K562 (cell line): ENCODE results near the gene CASP2. TPM values are rescaled to one million over a fixed set of nuclear protein-coding genes. Genes with fewer than 3 reads are reported as not detected.

Experiments
- BDP1 ChIP-seq: IDR thresholded peaks from 3 replicates; pipeline ENCODE4 v1.6.1; 2011; ENCODE audit not compliant: insufficient read length, insufficient read depth
- EWSR1 ChIP-seq: fragments of 450-650 bp; IDR thresholded peaks from 2 replicates; pipeline ENCODE4 v1.6.1; 2018; ENCODE audit warnings: borderline replicate concordance, mild to moderate bottlenecking, low read depth, moderate library complexity; ENCODE audit not compliant: partially characterized antibody
- GATAD2B ChIP-seq: fragments of 450-650 bp; IDR thresholded peaks from 2 replicates; pipeline ENCODE4 v1.6.1; 2017; ENCODE audit warnings: mild to moderate bottlenecking, borderline replicate concordance
- HDAC2 ChIP-seq: fragments of 450-650 bp; IDR thresholded peaks from 2 replicates; pipeline ENCODE4 v1.6.1; 2016; ENCODE audit warnings: mild to moderate bottlenecking
- HIVEP1 ChIP-seq: fragments of 250-450 bp; sonication (Bioruptor Pico); IDR thresholded peaks from 2 replicates; pipeline ENCODE4 v1.4.0; 2020; ENCODE audit warnings: mild to moderate bottlenecking
- KDM2B ChIP-seq: fragments of 250-450 bp; sonication (Bioruptor Pico); IDR thresholded peaks from 2 replicates; pipeline ENCODE4 v1.8.0; 2021; ENCODE audit warnings: mild to moderate bottlenecking, moderate library complexity
- MBD2 ChIP-seq: sonication (generic); IDR thresholded peaks from 2 replicates; pipeline ENCODE4 v1.6.1; 2016; ENCODE audit warnings: low read depth, borderline replicate concordance
- MTF1 ChIP-seq: fragments of 250-450 bp; sonication (Bioruptor Pico); IDR thresholded peaks from 2 replicates; pipeline ENCODE4 v1.9.0; 2021; ENCODE audit warnings: moderate library complexity, mild to moderate bottlenecking, inconsistent platforms, borderline replicate concordance
- NKRF ChIP-seq: fragments of 450-650 bp; IDR thresholded peaks from 2 replicates; pipeline ENCODE4 v1.6.1; 2016; ENCODE audit warnings: borderline replicate concordance
- PKNOX1 ChIP-seq: fragments of 450-650 bp; IDR thresholded peaks from 2 replicates; pipeline ENCODE4 v1.6.1; 2016
- POLR3A ChIP-seq: IDR thresholded peaks from 2 replicates; pipeline ENCODE4 v1.6.1; 2011; ENCODE audit warnings: borderline replicate concordance, mild to moderate bottlenecking, moderate library complexity; ENCODE audit not compliant: insufficient read length, insufficient read depth; ENCODE audit errors: extremely low read depth
- RCOR1 ChIP-seq, 2 experiments: IDR thresholded peaks; 2 replicates each; pipeline ENCODE4 v1.6.1; 2012; ENCODE audit warnings: low read depth in 2 of 2, low read length in 2 of 2, borderline replicate concordance in 1 of 2, improper control_type of control experiment in 1 of 2
- SMAD4 ChIP-seq: fragments of 250-450 bp; sonication (Bioruptor Pico); conservative IDR thresholded peaks from 2 replicates; pipeline ENCODE4 v1.8.0; 2021; ENCODE audit warnings: inconsistent platforms, mild to moderate bottlenecking, moderate library complexity
- SUPT5H ChIP-seq: fragments of 450-650 bp; IDR thresholded peaks from 2 replicates; pipeline ENCODE4 v1.6.1; 2016
- ZNF175 ChIP-seq: fragments of 200-800 bp; sonication (Bioruptor generic); IDR thresholded peaks from 2 replicates; pipeline ENCODE4 v1.6.1; 2016; ENCODE audit warnings: low read depth, mild to moderate bottlenecking, missing genetic modification characterization, missing compliant biosample characterization
- ZNF395 ChIP-seq: fragments of 200-800 bp; sonication (Bioruptor generic); IDR thresholded peaks from 2 replicates; pipeline ENCODE4 v1.6.1; 2017; ENCODE audit warnings: missing genetic modification characterization, missing compliant biosample characterization
- ZNF507 ChIP-seq: conservative IDR thresholded peaks from 2 replicates; pipeline ENCODE4 v1.6.1; 2017; ENCODE audit warnings: missing genetic modification characterization, missing compliant biosample characterization
- ZNF583 ChIP-seq: fragments of 250-450 bp; sonication (Bioruptor Pico); IDR thresholded peaks from 2 replicates; pipeline ENCODE4 v1.4.0; 2020
- ZNF740 ChIP-seq, 3 experiments: fragments of 200-800 bp in 1 of 3; sonication (Bioruptor generic) in 1 of 3; sonication (generic) in 1 of 3; formaldehyde crosslinking in 1 of 3; IDR thresholded peaks; 2 replicates each; pipeline versions ENCODE4 v1.6.1 to v1.8.0; 2016 to 2022; ENCODE audit warnings: mild to moderate bottlenecking in 2 of 3, missing compliant biosample characterization in 2 of 3, missing genetic modification characterization in 2 of 3, missing genetic modification reagents in 1 of 3
- polyA plus RNA-seq, 8 experiments: library from polyadenylated mRNA; depleted of rRNA in 4 of 8; stranded (reverse) in 5 of 8; unstranded in 3 of 8; fragments of >200 nt; fragmentation: Nextera tagmentation in 2 of 8; fragmentation: Illumina TruSeq in 1 of 8; extraction: Ambion mirVana in 2 of 8; extraction: Trizol in 1 of 8; gene quantifications; 2 replicates each; pipeline versions ENCODE4 v1.2.1 to v1.2.3, GENCODE V29; 2011 to 2014; ENCODE audit warnings: inconsistent platforms in 1 of 8, missing spikeins in 1 of 8
- total RNA-seq, 7 experiments: library from RNA; depleted of rRNA in 6 of 7; stranded (reverse); fragments of >200 nt in 6 of 7; fragmentation: Illumina TruSeq in 2 of 7; extraction: Trizol in 2 of 7; gene quantifications; 2 replicates each; pipeline versions ENCODE4 v1.2.1 to v1.2.3, GENCODE V29; 2011 to 2021; ENCODE audit warnings: low replicate concordance in 1 of 7
- TF ChIP-seq, protein P1 (sequence below): sonication (generic); formaldehyde crosslinking; IDR thresholded peaks from 2 replicates; pipeline ENCODE4 v1.8.1; 2023; ENCODE audit warnings: mild to moderate bottlenecking, missing genetic modification reagents, moderate library complexity
- TF ChIP-seq, protein P2 (sequence below): fragments of 250-450 bp; sonication (Bioruptor Pico); IDR thresholded peaks from 2 replicates; pipeline ENCODE4 v1.9.0; 2021; ENCODE audit warnings: mild to moderate bottlenecking
- TF ChIP-seq, protein P3 (sequence below): fragments of 250-450 bp; sonication (Bioruptor Pico); IDR thresholded peaks from 2 replicates; pipeline ENCODE4 v1.8.0; 2021; ENCODE audit warnings: moderate library complexity, mild to moderate bottlenecking, inconsistent platforms

Gene CASP2
- total and polyA plus RNA-seq, 9 of the 15 experiments (the other 6 are each of a cell fraction or from before 2014, with no cell fraction given): 18.8 to 64.9 (median 24.1) TPM

DNA sequence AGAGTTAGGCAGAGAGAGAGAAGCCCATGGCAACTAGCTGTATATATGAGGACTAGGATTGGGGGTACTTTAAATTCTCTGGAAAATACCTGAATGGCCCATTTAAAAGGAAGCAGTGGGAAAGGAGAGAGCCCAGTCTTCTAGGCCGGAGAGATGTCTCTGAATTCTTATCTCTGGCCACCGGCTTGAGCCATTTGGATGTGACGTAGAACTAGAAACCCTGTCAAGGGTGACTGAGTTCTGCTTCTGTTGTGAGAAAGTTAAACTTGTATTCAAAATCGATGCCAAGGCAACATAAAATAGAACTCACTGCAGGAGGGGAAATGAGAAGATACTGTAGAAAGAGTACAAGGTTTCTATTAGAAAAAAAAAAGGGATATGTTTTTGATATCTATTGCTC is 31.2 kb upstream of the CASP2 start (continued):
- TF ChIP-seq, protein P1, sequence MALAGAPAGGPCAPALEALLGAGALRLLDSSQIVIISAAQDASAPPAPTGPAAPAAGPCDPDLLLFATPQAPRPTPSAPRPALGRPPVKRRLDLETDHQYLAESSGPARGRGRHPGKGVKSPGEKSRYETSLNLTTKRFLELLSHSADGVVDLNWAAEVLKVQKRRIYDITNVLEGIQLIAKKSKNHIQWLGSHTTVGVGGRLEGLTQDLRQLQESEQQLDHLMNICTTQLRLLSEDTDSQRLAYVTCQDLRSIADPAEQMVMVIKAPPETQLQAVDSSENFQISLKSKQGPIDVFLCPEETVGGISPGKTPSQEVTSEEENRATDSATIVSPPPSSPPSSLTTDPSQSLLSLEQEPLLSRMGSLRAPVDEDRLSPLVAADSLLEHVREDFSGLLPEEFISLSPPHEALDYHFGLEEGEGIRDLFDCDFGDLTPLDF: 0 out of 2 replicates have a peak, but pooled peaks have one; percentile 4
- TF ChIP-seq KDM2B (no peak), SMAD4 (CRISPR knock-in tag) (no peak; the same call in 1 of the 2 replicates), BDP1 (no peak), MTF1 (no peak), HDAC2 (no peak), POLR3A (no peak), ZNF395 (CRISPR knock-in tag) (0 out of 2 replicates have a peak, but pooled peaks have one; percentile 21), ZNF175 (peak; percentile 55; the same call in 1 of the 2 replicates), EWSR1 (no peak), MBD2 (no peak), PKNOX1 (peak; percentile 49; the same call in 1 of the 2 replicates), RCOR1 (IDR thresholded peaks at IDR 0.05; ENCODE audit: borderline replicate concordance in 1 of 2, low read depth in 2 of 2, low read length in 2 of 2) (no peak), ZNF583 (CRISPR knock-in tag) (no peak), GATAD2B (0 out of 2 replicates have a peak, but pooled peaks have one; percentile 21), ZNF507 (no peak), ZNF740 (CRISPR knock-in tag; IDR thresholded peaks at IDR 0.05) (no peak), ZNF740 (tag; IDR thresholded peaks at IDR 0.05) (no peak), HIVEP1 (no peak), NKRF (no peak), SUPT5H (no peak)
- TF ChIP-seq, protein P2, sequence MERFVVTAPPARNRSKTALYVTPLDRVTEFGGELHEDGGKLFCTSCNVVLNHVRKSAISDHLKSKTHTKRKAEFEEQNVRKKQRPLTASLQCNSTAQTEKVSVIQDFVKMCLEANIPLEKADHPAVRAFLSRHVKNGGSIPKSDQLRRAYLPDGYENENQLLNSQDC (CRISPR knock-in tag): no peak
- TF ChIP-seq, protein P3, sequence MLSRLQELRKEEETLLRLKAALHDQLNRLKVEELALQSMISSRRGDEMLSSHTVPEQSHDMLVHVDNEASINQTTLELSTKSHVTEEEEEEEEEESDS (CRISPR knock-in tag): no peak
